Spleen (tissue), 11 donors: ENCODE results near the gene PRR33. TPM values are rescaled to one million over a fixed set of nuclear protein-coding genes. Genes with fewer than 3 reads are reported as not detected.

Source experiments
- DNase-seq: peaks from one replicate; pipeline ENCODE4 v3.0.0-alpha.2; 2020
- H3K27ac ChIP-seq, 8 donors: fragments of 200-600 bp; sonication (generic) in 7 of 8; 1 replicate in 4 of 8; 2 replicates in 4 of 8; pipeline versions ENCODE4 v1.5.0 to v1.8.0; 2016 to 2021; ENCODE audit warnings: inconsistent platforms in 4 of 8, mild to moderate bottlenecking in 4 of 8, moderate library complexity in 1 of 8
- H3K27me3 ChIP-seq, 7 donors: fragments of 200-600 bp; sonication (generic) in 6 of 7; replicated peaks in 1 of 7; 1 replicate in 4 of 7; 2 replicates in 3 of 7; pipeline versions ENCODE4 v1.5.0 to v1.8.0; 2016 to 2021; ENCODE audit warnings: inconsistent platforms in 3 of 7, mild to moderate bottlenecking in 1 of 7
- H3K36me3 ChIP-seq, 6 donors: fragments of 200-600 bp; sonication (generic) in 5 of 6; 1 replicate in 4 of 6; 2 replicates in 2 of 6; pipeline versions ENCODE4 v1.5.0 to v1.8.0; 2016 to 2021; ENCODE audit warnings: inconsistent platforms in 2 of 6
- H3K4me1 ChIP-seq, 6 donors: fragments of 200-600 bp; sonication (generic) in 5 of 6; 1 replicate in 3 of 6; 2 replicates in 3 of 6; pipeline versions ENCODE4 v1.5.0 to v1.8.0; 2016 to 2021; ENCODE audit warnings: inconsistent platforms in 3 of 6
- H3K4me3 ChIP-seq, 8 donors: fragments of 200-600 bp; sonication (generic) in 7 of 8; 1 replicate in 4 of 8; 2 replicates in 4 of 8; pipeline versions ENCODE4 v1.5.0 to v1.8.0; 2016 to 2021; ENCODE audit warnings: inconsistent platforms in 4 of 8, mild to moderate bottlenecking in 4 of 8, moderate library complexity in 2 of 8
- H3K9me3 ChIP-seq, 8 donors: fragments of 200-600 bp; sonication (generic) in 7 of 8; 1 replicate in 4 of 8; 2 replicates in 4 of 8; pipeline versions ENCODE4 v1.5.0 to v1.8.0; 2016 to 2021; ENCODE audit warnings: inconsistent platforms in 4 of 8
- CTCF ChIP-seq, 11 experiments: fragments of 200-600 bp in 7 of 11; fragments of 450-650 bp in 4 of 11; sonication (generic) in 4 of 11; IDR thresholded peaks in 8 of 11; conservative IDR thresholded peaks in 3 of 11; 1 replicate in 7 of 11; 2 replicates in 4 of 11; pipeline versions ENCODE4 v1.4.0 to v1.8.0; 2016 to 2021; ENCODE audit warnings: antibody characterized with exemption in 11 of 11, inconsistent platforms in 4 of 11, mild to moderate bottlenecking in 1 of 11
- POLR2A ChIP-seq, 3 donors: fragments of 450-650 bp; IDR thresholded peaks; one replicate each; pipeline ENCODE4 v1.5.1; 2017; ENCODE audit warnings: antibody characterized with exemption in 3 of 3, mild to moderate bottlenecking in 1 of 3
- POLR2AphosphoS5 ChIP-seq, 3 donors: sonication (generic); formaldehyde crosslinking; IDR thresholded peaks; one replicate each; pipeline ENCODE4 v1.5.1; 2017; ENCODE audit warnings: antibody characterized with exemption in 3 of 3
- WGBS, 5 donors: extraction: QIAGEN DNeasy Blood & Tissue Kit in 3 of 5; methylation state at CpG; one replicate each; pipeline versions ENCODE4 v1.1.5 to v1.1.7; 2013 to 2018; 5-methylcytosine and 5-hydroxymethylcytosine counted together
- intact Hi-C: fragments of 100-400 bp; cut with DNase I; formaldehyde crosslinking; loops from one replicate; pipeline ENCODE4 v1.15.0; 2023; ENCODE audit warnings: low total_unique reads
- polyA plus RNA-seq, 3 donors: library from polyadenylated mRNA; stranded (reverse); fragments of 200-250 nt; gene quantifications; one replicate each; pipeline ENCODE4 v1.2.1, GENCODE V29; 2013
- total RNA-seq, 7 donors: library from RNA; depleted of rRNA in 3 of 7; stranded (reverse); fragments of >200 nt in 3 of 7; fragmentation: NEBNext Ultra II Directional in 4 of 7; extraction: Animal tissue kit (Norgen Biotek cat#: 25700) in 4 of 7; gene quantifications; one replicate each; pipeline versions ENCODE4 v1.1.0 to v1.2.1, GENCODE V29; 2016 to 2021
- donor health status: healthy with polysubstance abuse.
- donor health status: DM: no; HTN: no; CAD: no; lungs with moderate emphysema.
- donor health status: DM: no; HTN: no; CAD: no.
- donor health status: Bipolar disorder and iron deficiency.
- donor health status: healthy.
- donor health status: DM: no; HTN: no; CAD: no.
- donor health status: DM: yes; HTN: yes; CAD: no.

The PRR33 gene
- total and polyA plus RNA-seq, 10 donors = 0.03 to 0.64 (median 0.20) TPM; not detected in 7

- Histone ChIP-seq H3K36me3 (no peaks in the 10 kb centered on the region), H3K27ac (no peak overlapping the region), H3K4me3 (no peak overlapping the region), H3K27me3 (no peaks in the 10 kb centered on the region), H3K9me3 (no peaks in the 10 kb centered on the region), H3K4me1 (peaks cover 0 to 22% (median 0%) of the 10 kb centered on the region in 6 donors)
- 88 to 95% (median 92%) methylated on average over 7 of the region's 7 CpGs for WGBS, 5 donors
- TF ChIP-seq CTCF (IDR thresholded peaks at IDR 0.05 in 8 of 11, conservative IDR thresholded peaks at IDR 0.05 in 3 of 11) = no peak
- no peak for DNase-seq
- intact Hi-C loops = no loop called here
Observed at GRCh38 chr11:1909524-1909923, 17.8 kb upstream of the PRR33 start.

- H3K36me3 ChIP-seq = no peaks in the 10 kb centered on the region
- intact Hi-C loops = no loop called here
- no peaks in the 10 kb centered on the region for H3K9me3 ChIP-seq
- 43 to 51% (median 46%) methylated on average over 9 of the region's 9 CpGs for WGBS, 5 donors
- no peak for DNase-seq
- no peak overlapping the region for H3K4me3 ChIP-seq
- H3K27ac ChIP-seq = peak overlapping the region in 2 of 8 donors; percentile 18 to 33
- H3K4me1 ChIP-seq = peaks cover 0 to 22% (median 0%) of the 10 kb centered on the region in 6 donors
- H3K27me3 ChIP-seq = no peaks in the 10 kb centered on the region
- TF ChIP-seq CTCF (IDR thresholded peaks at IDR 0.05 in 8 of 11, conservative IDR thresholded peaks at IDR 0.05 in 3 of 11) = no peak
- TF ChIP-seq POLR2AphosphoS5 (IDR thresholded peaks at IDR 0.05) = no peak
- no peak for TF ChIP-seq POLR2A (IDR thresholded peaks at IDR 0.05)
Observed at GRCh38 chr11:1908618-1909017, 16.9 kb upstream of the PRR33 start.

- Histone ChIP-seq H3K9me3 (no peaks in the 10 kb centered on the region), H3K27ac (no peak overlapping the region), H3K36me3 (no peaks in the 10 kb centered on the region), H3K4me3 (no peak overlapping the region), H3K4me1 (peaks cover 0 to 16% (median 0%) of the 10 kb centered on the region in 6 donors), H3K27me3 (no peaks in the 10 kb centered on the region)
- DNase-seq = no peak
- WGBS, 5 donors = 82 to 89% (median 84%) methylated on average over 14 of the region's 14 CpGs
- TF ChIP-seq CTCF (IDR thresholded peaks at IDR 0.05 in 8 of 11, conservative IDR thresholded peaks at IDR 0.05 in 3 of 11) (no peak), POLR2AphosphoS5 (IDR thresholded peaks at IDR 0.05) (no peak), POLR2A (IDR thresholded peaks at IDR 0.05) (no peak)
- intact Hi-C loops = no loop called here
Observed at GRCh38 chr11:1906611-1907423, 15.1 kb upstream of the PRR33 start.

GRCh38 chr11:1906181-1906580 lies 14.5 kb upstream of the PRR33 start:
- TF ChIP-seq POLR2AphosphoS5 (IDR thresholded peaks at IDR 0.05) (no peak), POLR2A (IDR thresholded peaks at IDR 0.05) (no peak), CTCF (IDR thresholded peaks at IDR 0.05 in 8 of 11, conservative IDR thresholded peaks at IDR 0.05 in 3 of 11) (no peak)

More at GRCh38 chr11:1906181-1906580, 14.5 kb upstream of the PRR33 start:
- Histone ChIP-seq H3K27me3 (no peaks in the 10 kb centered on the region), H3K36me3 (no peaks in the 10 kb centered on the region), H3K4me3 (no peak overlapping the region), H3K9me3 (no peaks in the 10 kb centered on the region), H3K27ac (no peak overlapping the region), H3K4me1 (peaks cover 0 to 16% (median 0%) of the 10 kb centered on the region in 6 donors)
- WGBS, 5 donors = 20 to 28% (median 21%) methylated on average over 5 of the region's 5 CpGs
- DNase-seq = no peak
- intact Hi-C loops = no loop called here
